MM.1S (cell line): ENCODE data around the gene CIBAR2.

Source experiments
- CTCF ChIP-seq: fragments of 300-600 bp; sonication (generic); IDR thresholded peaks from 2 replicates; pipeline ENCODE4 v1.5.1; 2016; ENCODE audit warnings: antibody characterized with exemption, low read length, mixed read lengths
- EZH2 ChIP-seq: fragments of 300-600 bp; sonication (generic); optimal IDR thresholded peaks from 2 replicates; pipeline ENCODE3; 2017; ENCODE audit warnings: low read depth, mild to moderate bottlenecking, antibody characterized with exemption, low read length, mixed read lengths
- EZH2phosphoT487 ChIP-seq: fragments of 300-600 bp; sonication (generic); IDR thresholded peaks from 2 replicates; pipeline ENCODE4 v1.6.1; 2018; ENCODE audit warnings: antibody characterized with exemption, low read length

- TF ChIP-seq EZH2: no peak
- no peak for TF ChIP-seq CTCF
- TF ChIP-seq EZH2phosphoT487: no peak
These were observed 18.6 kb downstream of the CIBAR2 start for GRCh38 chr16:85093705-85094104.
